Stimulated activated CD4-positive, alpha-beta T cell treated with anti-CD3 and anti-CD28 coated beads, Interleukin-12 subunit alpha, Interleukin-12 subunit beta, amount 100 ng/mL, for 4 hours (primary cell): ENCODE measurements around the gene SIRPA.

Source experiments
- DNase-seq: peaks from one replicate; pipeline ENCODE4 v3.0.0-alpha.2; 2020

Gene SIRPA

DNA sequence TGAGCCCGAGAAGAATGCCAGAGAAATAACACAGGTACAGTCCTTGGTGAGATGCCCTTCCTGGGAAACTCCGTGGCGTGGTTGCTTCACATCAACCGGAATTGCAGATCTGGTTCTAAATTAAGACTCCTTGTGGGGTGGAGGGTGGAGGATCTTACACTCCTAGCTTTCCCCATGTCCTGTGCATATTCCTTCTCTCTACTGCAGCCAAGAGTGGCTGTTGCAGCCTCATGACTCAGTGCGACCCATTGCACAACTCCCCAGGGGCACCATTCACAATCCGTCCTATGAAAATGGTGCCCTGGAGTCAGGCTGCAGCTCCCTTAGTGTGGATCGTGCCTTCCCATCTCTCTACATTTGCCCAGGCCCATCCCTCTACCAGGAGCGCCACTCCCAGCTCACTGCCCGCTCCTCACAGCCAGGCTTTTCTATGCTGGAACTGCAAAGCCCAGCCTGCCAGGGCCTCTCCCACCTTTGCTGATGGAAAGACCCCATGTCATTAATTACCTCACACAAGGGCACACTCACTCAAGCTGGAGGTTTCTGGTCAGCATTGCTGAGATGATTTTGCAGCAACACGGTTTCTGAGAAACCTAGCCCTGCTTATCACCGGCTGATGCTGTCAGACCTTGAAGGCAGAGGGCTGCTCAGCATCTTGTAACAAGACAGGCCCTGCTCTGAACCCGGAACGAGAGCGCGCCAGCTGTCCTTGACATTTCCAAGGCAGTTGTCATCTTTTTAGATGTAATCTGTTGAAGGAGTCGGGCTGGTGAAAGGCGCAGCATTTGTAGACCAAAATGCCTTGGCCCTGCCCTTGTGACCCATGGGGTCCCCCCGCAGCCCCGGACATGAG, 39.7 kb downstream of the SIRPA start:
- no peak for DNase-seq

DNA sequence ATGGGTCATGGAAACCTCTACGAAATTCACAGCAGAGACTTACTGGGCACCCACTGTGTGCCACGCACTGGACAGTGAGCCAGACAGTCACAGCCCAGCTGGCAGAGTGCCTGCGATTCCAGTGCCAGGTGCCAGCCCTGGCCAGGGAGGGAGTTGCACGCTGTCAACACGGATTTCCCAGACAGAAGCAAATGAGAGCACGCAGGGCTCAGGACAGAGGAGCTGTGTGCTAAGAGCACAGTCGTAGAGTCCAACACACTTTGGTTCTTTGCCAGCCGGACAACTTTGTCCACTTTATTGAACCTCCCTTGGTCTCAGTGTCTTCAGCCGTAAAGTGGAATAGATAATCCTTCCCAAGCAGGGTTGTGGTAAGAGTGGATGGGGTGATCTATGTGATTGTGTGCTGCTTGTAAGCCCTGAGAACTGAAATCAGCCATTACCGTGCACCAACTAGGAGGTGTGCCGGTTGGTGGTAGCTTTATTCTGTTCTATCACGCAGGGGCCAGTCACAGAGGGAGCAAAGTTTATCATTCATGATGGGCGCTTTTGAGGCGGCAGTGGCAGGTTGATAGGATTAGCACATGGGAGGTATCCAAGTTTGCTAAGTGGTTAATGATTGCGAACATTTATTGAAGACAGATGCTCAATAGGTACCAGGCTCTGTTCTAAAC, 40.6 kb downstream of the SIRPA start:
- DNase-seq = no peak

DNA sequence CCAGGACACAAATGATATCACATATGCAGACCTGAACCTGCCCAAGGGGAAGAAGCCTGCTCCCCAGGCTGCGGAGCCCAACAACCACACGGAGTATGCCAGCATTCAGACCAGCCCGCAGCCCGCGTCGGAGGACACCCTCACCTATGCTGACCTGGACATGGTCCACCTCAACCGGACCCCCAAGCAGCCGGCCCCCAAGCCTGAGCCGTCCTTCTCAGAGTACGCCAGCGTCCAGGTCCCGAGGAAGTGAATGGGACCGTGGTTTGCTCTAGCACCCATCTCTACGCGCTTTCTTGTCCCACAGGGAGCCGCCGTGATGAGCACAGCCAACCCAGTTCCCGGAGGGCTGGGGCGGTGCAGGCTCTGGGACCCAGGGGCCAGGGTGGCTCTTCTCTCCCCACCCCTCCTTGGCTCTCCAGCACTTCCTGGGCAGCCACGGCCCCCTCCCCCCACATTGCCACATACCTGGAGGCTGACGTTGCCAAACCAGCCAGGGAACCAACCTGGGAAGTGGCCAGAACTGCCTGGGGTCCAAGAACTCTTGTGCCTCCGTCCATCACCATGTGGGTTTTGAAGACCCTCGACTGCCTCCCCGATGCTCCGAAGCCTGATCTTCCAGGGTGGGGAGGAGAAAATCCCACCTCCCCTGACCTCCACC, 42.2 kb downstream of the SIRPA start:
- DNase-seq = no peak

DNA sequence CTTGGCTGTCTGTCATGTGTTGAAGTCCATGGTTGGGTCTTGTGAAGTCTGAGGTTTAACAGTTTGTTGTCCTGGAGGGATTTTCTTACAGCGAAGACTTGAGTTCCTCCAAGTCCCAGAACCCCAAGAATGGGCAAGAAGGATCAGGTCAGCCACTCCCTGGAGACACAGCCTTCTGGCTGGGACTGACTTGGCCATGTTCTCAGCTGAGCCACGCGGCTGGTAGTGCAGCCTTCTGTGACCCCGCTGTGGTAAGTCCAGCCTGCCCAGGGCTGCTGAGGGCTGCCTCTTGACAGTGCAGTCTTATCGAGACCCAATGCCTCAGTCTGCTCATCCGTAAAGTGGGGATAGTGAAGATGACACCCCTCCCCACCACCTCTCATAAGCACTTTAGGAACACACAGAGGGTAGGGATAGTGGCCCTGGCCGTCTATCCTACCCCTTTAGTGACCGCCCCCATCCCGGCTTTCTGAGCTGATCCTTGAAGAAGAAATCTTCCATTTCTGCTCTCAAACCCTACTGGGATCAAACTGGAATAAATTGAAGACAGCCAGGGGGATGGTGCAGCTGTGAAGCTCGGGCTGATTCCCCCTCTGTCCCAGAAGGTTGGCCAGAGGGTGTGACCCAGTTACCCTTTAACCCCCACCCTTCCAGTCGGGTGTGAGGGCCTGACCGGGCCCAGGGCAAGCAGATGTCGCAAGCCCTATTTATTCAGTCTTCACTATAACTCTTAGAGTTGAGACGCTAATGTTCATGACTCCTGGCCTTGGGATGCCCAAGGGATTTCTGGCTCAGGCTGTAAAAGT, 43.5 kb downstream of the SIRPA start:
- no peak for DNase-seq

DNA sequence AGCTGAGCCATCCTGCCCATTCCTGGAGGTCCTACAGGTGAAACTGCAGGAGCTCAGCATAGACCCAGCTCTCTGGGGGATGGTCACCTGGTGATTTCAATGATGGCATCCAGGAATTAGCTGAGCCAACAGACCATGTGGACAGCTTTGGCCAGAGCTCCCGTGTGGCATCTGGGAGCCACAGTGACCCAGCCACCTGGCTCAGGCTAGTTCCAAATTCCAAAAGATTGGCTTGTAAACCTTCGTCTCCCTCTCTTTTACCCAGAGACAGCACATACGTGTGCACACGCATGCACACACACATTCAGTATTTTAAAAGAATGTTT, 44.0 kb downstream of the SIRPA start:
- no peak for DNase-seq

DNA sequence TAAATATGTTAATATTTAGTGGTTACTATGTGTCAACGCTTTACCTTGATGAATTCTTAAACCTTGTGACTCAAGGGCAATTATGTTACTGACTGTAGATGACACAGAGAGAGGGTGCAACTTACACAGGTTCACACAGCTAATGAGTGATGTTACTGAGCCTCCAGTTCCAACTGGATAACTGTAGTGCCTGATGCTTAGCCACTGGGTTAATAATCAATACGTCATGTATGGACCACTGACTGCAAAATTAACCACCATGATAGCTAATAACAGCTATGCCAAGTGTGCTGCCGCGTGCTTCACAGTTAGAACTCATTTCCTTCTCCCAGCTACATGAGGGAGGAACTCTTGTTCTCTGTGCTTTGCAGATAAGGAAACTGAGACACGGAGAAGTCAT, 45.4 kb downstream of the SIRPA start:
- no peak for DNase-seq

DNA sequence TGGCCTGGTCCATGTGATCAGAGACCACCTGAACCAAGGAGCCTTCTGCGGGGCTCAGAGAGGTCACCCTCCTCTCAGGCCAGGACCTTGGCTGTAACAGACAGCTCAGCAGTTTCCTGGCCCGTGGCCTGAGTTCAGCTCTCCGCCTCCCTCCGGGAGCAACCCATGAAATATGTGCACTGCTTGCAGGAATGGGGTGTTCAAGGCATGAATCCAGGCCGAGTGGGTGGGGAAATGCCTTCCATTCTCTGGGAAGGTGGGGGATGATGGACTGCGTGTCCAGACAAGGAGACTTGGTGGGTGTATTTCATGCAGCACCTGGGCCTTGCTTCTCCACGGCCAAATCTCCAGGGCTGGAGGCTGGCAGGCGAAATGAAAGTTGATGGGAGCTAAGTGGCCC, 46.0 kb downstream of the SIRPA start:
- no peak for DNase-seq

DNA sequence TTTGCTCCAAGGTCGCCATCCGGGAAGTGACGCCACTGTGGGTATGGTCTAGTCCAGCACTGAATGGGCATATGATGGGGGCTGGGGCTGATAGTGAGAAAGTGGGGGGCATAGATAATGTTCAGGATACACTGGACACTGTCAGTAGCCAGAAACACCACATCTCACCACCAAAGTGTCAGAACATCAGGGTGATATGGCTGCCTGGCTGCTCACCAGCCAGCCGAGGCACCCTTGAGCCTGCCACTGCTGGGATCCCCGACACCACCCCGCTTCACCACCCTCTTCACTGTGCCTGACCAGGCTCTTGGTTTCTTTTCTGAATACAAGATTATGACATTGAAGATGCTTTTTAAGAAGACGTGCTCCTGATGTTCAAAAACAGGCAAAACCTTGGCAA, 46.9 kb downstream of the SIRPA start:
- no peak for DNase-seq

DNA sequence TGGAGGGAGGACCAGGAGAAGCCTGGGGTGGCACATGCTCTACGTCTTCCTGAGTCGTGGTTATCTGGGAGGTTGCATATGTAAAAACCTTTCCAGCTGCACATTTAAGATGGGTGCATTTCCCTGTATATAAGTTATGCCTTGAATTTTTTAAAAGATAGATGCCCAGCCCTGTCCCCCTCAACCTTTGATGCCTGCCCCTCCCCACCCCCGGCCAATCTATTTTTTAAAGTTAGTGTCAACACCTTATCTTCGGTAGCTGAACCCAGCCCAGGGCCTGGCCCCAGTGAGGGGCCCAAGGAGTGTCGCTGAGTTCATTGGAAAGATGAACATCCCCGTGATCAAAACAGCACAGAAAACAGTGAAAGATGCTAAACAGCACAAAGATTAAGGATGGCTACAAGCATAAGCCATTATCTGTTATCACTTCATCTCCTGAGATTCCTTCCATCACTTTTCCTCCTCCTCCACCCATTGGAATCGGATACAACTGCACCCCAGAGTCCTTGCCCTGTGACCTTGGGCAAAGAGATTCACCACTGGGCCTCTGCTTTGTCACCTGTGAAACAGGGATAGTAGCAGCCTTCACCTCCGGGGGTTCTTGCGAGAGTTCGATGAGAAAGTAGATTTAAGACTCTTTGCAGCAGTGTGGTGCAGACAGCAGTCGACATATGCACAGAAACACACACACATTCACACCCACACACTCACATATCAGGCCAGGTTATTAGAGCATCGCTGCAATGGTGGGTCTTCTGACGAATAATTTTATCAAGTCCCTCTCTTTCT, 47.5 kb downstream of the SIRPA start:
- DNase-seq = no peak

DNA sequence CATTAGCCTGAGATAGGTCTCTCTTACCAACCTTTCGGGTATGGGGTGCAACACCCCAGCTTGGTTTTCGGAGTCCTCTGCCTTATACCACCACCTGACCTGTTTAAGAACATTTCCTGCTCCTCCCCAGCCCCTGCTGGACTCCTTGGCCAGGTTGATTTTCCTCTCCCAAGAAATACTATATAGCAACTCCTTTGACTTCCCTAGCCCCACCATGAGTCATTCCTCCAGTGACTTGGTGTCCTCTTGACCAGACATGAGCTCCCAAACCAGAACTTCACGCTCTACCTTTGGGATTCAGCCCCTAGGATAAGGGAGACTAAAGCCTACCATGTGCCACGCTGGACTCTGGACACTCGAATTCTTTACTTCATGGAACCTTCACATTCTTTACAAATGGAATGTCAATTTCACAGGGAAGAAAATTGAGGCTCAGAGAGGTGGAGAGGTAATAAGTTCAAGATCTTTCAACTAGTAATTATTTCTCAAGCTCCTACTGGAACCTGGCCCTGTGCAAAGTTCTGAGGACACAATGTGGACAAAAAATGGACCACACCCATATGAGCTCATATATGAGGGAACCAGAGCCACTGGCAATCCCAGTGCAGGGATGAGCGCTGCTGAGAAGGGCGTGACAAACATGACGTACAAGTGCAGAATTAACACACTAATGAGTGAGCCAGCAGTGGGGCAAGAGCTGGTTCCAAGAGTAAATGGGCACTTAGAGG, 48.2 kb downstream of the SIRPA start:
- no peak for DNase-seq

DNA sequence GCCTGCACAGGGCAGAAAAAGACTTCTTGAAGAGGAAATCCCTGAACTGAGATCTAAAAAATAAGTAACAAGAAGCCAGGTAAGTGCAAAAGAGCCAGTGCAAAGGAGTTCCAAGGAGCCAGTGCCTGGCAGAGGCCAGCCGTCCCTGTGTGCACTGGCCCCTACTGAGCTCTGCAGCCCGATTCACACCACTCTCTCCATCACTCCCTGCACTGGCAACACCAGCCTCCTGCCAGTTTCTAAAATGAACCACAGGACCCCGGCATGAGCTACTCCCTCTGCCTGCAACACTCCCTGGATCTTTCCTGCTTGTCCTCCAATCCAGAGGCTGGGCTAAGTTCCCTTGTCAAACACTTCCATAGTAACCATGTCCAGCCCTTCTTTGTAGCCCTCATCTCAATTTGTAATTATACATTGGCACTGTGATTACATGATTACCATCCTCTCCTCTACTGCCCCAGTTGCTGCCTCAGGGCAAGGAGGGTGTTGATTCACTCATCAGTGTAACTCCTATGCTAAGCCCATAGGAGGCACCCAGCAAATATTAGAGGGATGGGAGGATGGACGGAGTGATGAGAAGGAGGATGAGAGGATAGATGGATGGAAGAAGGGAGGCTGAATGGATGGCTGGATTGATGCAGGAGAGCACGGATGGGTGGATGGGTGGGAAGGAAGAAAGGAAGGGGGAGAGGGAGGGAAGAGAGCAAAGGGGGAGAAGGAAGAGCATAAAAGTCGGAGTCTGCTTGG, 49.3 kb downstream of the SIRPA start:
- no peak for DNase-seq

DNA sequence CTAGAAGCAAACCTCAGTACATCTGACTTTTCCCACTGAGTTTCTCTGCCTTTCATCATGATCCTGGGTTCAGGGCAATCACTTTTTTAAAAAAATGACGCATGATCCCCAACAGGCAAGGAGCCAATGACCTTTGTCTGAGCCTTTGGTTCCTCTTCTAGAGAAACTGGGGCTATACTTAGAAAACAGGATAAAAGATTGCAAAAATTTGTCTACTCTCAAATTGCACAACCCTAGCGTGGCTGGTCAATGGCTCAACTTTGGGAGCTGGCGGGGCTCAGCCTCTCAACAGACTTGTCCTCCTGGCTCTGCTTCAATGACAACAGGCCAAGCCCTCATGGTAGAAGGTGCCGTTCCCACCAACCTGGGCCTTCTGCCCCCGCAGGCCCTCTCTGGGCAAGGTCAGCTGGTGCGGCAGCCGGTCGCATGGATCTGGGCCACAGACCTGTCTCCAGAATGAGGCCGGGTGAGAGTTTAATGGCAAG, 50.0 kb downstream of the SIRPA start:
- no peak for DNase-seq

DNA sequence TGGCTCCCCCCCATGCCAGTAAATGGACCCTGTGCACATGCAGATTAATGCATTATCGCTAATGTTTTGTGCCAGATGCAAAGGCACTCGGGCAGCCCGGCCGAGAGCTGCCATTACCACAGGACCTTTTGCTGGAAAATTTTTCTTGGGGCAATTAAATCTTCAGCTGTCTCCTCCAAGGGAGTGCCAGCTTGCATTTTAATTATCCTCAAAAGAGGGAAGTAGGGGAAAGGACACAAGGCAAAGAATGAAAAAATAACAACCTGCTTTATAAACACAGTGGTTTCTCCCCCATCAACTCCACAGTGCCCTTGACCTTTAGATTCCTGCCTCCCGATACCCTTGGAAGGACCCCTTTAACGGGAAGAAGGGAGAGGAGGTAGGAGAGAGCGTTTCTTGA, 50.5 kb downstream of the SIRPA start:
- no peak for DNase-seq

DNA sequence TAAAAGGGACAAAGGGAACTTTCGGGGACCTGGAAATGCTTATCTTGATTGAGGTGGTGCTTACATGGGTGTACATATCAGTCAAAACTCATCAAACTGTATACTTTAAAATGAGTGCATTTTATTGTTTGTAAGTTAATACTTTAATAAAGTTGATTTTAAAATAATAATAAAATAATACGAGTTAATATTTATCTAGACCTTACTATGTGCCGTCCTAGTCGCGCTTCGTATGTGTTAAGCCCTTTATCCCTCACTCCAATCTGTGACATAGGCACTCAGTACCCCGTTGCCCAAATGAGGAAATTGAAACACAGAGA, 51.2 kb downstream of the SIRPA start:
- DNase-seq = no peak

DNA sequence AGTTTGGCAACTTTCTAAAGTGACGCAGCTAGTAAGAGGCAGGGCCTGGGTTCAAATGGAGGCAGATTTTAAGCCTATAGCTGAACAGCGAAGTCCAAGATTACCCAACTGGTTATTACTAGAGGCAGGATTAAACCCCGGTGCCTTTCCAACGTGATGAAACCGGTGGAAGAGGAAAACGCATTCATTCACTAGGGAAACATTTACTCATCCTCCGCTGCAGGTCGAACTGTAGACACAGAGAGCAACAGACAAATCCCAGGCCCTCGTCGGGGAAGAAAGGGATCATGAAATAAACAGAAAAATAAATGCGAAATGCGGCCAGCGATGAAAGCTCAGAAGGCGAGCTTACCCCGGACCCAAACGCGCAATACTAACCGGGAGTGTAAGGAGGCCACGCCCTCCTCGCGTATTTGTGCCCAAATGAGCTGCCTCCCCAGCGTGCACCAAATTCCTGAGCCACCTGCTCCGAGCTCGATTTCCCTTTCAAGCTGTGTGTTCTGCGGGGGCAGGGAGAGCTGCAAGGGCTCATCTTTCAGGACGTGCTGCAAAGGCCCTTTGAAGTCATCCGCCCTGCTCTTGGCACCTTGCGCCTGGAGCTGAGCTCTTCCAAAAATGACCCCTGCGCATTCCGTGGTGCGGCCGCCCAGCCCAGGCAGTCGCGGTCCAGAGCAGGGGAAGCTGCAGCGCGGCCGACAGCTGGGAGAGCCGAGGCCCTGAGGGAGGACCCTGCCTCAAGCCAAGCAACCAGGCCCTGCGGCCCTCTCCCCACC, 51.7 kb downstream of the SIRPA start:
- no peak for DNase-seq

DNA sequence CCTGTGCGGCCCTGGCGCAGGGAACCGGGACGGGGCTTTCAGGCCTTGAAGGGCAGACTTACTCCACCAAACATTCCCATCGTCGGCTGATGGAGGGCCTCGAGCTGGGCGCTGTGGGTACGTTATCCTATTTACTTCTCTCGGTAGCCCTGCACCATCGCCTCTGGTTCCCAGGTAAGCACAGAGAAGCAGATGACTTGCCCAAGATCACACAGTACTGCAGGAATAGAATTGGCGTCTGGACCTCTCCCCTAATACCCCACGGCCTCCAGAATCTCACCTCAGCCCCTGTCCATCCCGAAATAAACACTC, 52.3 kb downstream of the SIRPA start:
- DNase-seq = no peak

DNA sequence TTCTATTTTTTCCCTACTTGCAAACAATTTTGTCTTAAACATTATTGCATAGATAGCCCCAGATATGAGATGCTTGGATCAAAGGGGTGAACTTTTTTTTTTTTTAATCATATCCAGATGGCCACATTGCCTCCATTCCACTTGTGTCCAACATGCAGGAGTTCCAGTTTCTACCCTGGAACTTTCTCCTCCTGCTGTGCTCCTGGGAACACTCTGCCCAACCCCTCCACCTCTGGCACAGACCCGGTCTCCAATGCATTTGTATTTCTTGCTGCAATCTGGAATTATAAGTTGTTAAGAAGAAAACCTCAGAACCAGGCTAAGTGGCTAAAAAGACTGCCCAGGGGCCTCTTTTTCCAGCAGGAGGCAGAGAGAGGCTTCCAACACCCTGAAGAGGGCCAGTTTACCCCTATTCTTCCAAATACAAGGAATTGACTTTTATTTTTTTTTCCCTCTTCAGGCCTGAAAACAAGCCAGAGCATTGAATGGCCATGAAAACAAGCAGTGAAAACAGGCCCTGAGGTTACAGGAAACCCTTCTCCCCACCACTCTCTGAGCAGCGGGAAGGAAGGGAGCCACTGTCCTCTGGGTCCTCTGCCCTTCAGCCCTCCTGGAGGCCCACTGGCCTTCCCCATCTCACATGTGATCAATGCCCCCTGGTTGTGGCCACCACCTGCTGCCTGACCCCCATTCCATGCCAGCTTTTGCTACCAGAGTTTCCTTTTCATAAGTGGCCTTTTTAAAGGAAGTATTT, 54.3 kb downstream of the SIRPA start:
- no peak for DNase-seq

DNA sequence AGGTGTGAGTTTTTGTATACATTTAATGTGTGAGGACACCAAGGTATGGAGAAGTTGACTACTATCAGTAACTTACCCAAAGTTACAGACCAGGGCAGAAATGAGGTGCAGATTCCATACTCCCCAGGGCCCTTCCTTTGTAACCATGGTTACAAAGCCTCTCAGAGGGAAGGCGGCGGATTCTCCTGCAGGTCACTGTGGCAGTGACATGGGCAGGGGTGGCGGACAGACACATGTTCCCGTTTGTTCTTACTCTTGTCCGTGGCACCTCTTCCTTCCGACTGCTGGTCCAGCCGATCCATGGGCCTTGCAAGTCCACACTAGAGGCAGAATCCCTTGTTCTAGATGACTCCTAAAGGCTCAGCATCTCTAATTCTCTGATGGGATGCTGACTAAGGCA, 55.6 kb downstream of the SIRPA start:
- DNase-seq = no peak

DNA sequence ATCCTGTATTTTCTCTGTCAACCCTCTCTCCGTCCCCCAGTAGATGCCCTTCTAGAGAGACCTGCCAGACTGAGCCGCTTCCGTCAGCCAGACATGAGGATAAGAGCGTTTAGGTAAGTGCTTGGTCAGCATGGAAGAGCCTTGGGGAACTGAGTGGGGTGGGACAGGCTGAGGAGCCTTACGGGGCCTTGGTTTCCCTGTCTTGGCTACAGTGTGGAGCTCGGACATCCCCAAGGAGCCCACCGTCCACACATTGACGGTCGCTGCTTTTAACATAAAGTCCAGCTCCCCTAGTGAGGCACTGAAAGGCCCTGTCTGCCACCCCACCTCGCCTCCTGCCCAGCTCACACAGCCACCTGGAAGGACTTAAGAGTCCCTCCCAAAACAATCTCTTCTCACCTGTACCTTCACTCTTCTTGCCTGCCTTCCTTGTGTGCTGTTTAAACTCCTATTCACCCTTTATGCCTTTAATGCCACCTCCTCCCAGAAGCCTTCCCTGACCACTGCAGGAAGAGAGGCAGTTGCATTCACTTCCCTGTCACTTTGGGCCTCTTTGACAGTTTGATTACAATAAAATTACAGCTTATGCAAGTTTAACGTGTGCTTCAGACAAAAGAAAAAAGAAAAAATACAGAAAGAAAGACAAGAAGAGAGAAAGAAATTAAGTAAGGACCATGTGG, 56.4 kb downstream of the SIRPA start:
- no peak for DNase-seq
